Urothelium cell line (cell line): ENCODE data around the gene ABCB11.
"Not testable (repeated sequence)": the region's sequence is repeated elsewhere in the genome, so short reads cannot be mapped to it uniquely, and the experiment has no call there.

Experiments used
- DNase-seq: peaks from one replicate; pipeline ENCODE4 v3.0.0; 2011; ENCODE audit warnings: low spot score, mixed read lengths
- FAIRE-seq: peaks from 2 replicates; lab custom pipeline; 2011; peaks lifted over from hg19 to GRCh38; lab: Jason Lieb, UNC

Gene ABCB11

DNA sequence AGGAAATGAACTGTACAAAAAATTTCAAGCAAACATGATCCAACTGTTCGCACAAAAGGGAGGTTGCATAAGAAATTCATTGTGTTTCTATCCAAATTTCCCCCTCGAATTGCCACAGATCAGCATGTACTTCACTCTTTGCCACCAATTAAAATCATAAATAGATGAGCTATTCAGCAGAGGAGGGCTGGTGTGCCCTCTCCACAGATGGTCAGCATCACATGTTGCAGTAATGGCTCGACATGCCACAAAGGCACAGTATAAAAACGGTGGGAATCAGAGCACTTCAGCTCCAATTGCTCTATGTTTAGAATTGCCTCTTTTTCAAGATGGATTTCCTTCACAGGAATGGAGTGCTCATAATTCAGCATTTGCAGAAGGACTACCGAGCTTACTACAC, 130.1 kb downstream of the ABCB11 start, which contains the start of gene G6PC2:
TSS of gene G6PC2 (plus strand) at position 289 of the 400 bp plus-strand sequence. CDS start at position 330, 41 bp downstream.
- FAIRE-seq = no peak
- no peak for DNase-seq

DNA sequence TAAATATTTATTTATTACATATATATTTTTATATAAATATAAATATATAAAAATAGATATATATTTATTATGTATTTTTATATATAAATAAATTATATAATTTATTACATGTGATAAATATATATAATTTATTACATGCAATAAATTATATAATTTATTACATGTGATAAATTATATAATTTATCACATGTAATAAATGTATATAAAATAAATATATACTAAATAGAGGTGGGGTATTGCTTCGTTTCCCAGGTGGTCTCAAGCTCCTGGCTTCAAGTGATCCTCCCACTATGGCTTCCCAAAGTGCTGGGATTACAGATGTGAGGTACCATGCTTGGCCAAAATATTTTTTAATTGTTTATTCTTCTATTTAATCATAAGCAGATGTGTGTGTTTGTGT, 133.7 kb downstream of the ABCB11 start:
- FAIRE-seq (no peak), DNase-seq (no peak)

DNA sequence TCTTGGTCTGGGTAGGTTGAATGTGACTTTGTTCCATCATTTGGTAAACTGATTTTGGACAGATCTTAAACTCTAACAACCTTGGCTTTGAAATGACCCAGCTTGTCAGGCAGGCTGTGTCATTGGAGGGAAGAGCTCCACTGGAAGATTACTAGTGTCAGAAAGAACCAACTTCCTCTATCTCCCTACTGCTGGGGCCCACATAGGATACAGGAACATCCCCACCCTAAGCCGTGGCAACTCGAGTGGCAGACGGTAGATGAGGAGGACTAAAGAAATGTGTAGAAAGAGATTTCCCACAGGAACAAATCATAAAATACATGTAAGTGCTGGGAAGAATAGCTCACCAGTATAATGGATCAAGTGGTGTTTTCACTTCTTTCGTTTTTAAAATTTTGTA, 134.3 kb downstream of the ABCB11 start:
- DNase-seq (no peak), FAIRE-seq (no peak)

DNA sequence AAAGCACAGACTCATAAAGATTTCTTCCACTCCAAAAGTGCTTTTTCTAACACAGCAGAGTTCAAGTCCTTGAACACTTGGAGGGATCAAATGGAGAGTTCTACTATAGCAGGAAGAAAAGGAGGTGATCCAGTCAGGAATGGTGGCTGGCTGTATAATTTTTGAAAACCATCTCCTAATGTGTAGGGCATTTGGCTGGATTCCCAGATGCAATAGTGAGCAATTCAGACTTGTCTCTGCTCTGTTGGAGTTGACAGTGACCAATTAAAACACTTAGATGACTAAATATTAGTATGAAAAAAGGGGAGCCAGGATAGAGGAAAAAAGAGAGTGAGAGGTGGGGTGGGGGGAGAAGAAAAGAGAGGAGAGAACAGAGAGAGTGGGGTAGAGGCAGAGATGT, 135.4 kb downstream of the ABCB11 start:
- FAIRE-seq = no peak
- DNase-seq = no peak

DNA sequence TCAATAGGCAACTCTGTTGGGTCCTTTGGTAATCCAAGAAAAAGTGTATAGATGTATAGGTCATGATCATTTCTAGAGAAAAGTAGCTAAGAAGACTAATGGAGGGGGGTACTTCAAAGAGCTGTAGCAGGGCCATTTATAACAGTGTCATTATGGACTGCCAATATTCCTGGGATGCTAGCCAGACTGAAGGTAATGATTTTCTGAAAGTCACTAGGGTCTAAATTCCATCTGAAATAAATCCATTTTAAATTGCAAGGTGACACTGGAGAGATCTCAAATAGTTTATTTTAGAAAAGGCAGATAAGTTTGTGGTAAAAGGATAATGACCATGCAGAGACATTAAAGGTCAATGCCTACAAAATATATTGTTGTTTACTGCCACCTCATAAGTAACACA, 136.4 kb downstream of the ABCB11 start:
- no peak for FAIRE-seq
- no peak for DNase-seq

DNA sequence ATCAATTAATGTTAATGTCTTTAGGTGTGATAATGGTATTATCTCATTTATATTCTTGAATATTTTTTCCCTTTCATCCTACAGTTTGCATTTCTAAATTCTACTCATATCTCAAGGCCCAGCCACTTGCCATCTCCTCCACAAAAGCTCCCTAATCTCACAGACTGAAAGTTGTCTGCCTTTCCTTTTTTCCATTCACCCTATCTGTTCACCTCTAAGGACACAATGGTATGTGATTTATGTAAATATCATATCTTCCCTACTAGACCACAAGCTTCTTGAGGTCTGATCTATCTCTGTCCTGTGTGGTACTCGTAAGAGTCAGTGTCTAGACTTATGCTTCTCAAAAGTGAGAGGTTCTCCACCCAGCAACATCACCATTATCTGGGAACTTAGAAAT, 137.0 kb downstream of the ABCB11 start:
- FAIRE-seq (no peak), DNase-seq (no peak)

DNA sequence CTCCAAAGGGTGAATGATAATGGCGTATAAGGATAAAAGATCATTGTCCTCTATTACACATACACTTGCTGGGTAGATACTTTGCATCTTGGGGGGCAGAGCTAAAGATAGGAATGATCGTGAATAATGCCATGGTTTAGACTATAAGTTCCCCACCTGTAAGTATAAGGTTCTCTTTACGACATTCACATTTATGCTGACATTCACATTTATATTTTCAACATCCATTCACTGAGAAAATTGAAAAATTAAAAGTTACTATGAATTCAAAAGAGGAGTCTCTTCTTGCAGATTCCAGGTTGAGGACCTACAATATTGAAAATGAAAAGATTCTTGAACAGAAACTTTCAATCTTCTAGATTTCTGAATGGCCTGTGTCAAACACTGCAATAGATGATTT, 138.8 kb downstream of the ABCB11 start:
- FAIRE-seq = no peak
- no peak for DNase-seq

DNA sequence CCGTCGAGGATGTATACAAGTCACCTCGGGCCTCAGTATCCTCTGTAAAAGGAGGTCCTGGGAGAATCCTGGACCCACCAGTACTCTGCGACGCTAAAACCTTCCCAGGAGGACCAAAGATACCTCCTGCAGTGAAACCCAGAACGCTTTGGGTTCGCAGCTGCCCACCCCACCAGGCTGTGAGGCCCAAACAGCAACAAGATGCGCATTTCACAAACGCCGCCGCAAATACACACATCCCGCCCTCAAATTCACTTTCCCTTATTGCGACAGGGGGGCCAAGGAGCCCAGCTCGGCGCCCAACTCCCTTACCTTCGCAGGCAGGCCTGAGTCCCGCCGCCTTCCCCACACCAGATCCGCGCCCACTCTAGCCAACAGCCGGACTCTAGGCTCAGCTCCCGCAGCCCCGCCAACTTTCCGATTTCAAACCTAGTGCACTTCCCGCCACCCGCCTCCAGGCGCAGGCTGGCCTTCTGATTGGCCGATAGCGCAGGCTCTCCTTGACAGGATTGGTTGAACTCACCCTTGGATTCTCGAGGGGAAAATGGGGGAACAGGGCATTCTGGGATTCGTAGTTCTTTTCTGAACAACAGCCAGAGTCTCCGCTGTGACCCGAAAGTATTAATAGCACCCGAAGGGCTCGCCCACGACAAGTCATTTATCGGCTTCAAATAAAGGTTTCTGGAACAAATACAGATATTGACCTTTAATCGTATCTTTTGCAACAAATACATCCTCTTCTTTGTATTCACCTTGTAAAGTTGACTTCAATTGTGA, 140.9 kb downstream of the ABCB11 start, which contains the start of gene SPC25:
TSS of gene SPC25 (minus strand) at position 425 of the 777 bp plus-strand sequence. CDS start 911 bp downstream, outside the sequence.
- FAIRE-seq (no peak), DNase-seq (peak; percentile 97)

DNA sequence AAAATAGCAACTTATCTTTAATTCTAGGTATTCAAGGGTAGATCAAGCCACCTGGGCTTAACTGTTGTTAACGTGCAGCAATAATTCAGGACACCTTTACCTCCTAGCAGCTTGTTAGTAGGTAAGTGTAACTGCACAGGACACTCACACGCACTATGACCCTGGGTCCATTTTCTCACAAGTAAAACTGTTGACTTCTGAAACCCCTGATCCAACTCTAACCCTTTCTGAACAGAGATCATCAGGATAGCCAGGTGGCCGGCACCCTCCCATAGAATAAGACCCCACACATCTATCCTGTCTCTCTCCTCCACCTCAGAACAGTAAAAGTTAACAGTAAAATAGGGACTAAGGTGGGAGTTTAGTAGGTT, 141.5 kb downstream of the ABCB11 start:
- no peak for DNase-seq
- FAIRE-seq = peak; percentile 44

DNA sequence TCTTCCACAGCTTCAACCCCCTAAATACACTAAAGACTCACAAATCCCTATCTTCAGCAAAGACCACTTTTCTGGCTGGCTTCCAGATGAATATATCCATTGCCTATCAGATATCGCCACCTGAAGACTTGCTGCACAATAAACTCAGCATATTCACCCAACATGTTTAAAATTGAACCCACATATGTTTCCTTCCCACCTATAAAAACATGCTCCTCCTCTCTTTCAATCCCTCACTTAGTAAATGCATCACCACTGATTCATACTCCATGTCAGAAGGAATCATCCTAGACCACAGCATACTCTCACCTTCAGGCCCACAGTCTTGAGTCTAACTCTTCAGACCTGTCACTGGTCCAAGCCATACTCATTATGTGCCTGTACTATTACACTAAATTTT, 146.1 kb downstream of the ABCB11 start:
- DNase-seq (no peak), FAIRE-seq (no peak)

DNA sequence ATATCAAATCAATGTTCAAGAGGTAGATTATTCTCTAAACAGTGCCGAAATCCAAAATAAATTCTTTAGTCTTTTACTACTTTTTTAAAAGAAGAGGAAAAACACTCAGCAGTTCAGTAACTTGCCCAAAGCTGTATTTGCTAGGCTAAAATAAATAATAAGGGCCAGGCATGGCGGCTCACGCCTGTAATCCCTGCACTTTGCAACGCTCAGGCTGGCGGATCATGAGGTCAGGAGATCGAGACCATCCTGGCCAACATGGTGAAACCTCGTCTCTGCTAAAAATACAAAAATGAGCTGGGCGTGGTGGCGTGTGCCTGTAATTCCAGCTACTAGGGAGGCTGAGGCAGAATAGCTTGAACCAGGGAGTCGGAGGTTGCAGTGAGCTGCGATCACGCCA, 149.0 kb downstream of the ABCB11 start:
- DNase-seq, FAIRE-seq: not testable (repeated sequence)

DNA sequence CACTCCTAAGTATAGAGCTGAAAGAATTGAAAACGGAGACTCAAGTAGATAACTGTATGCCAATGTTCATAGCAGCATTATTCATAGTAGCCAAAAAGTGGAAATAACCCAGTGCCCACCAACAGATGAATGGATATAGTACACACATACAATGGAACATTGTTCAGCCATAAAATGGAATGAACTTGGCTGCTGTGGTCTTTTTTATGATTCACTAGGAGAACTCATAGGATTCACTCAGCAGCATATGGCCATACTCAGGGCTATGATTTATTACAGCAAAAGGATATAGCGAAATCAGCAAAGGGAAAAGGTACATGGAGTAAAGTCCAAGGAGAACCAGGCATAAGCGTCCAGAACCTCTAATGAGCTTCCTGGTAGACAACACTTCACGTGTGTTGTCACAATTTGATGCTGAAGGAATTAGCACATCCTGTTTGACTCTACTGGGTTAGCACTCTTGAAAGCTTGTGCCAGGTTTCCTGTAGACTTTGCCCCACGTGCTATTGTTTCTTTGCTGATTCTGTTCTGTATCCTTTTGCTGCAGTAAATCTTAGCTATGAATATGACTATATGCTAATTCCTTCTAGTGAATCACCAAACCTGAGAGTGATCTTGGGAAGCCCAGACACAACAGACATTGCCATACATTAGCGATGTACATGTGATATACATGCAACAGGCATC, 156.6 kb downstream of the ABCB11 start:
- DNase-seq = no peak
- FAIRE-seq = no peak

DNA sequence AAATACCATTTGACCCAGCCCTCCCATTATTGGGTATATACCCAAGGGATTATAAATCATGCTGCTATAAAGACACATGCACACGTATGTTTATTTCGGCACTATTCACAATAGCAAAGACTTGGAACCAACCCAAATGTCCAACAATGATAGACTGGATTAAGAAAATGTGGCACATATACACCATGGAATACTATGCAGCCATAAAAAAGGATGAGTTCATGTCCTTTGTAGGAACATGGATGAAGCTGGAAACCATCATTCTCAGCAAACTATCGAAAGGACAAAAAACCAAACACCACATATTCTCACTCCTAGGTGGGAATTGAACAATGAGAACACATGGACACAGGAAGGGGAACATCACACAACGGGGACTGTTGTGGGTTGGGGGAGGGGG, 160.3 kb downstream of the ABCB11 start:
- FAIRE-seq, DNase-seq: not testable (repeated sequence)
